Fibroblast of skin of abdomen (primary cell): ENCODE data around the gene RETSAT.
"Not testable (repeated sequence)": the region's sequence is repeated elsewhere in the genome, so short reads cannot be mapped to it uniquely, and the experiment has no call there.

Experiments
- DNase-seq: peaks from one replicate; pipeline ENCODE4 v3.0.0-alpha.2; 2013

The RETSAT gene

GRCh38 chr2:85378257-85378656, 23.9 kb upstream of the RETSAT start:
- no peak for DNase-seq

- no peak for DNase-seq
Measured at GRCh38 chr2:85377083-85377482, 22.8 kb upstream of the RETSAT start.

- DNase-seq: peak; percentile 66
Measured at GRCh38 chr2:85376291-85377065, 22.1 kb upstream of the RETSAT start.

- no peak for DNase-seq
Measured at GRCh38 chr2:85371045-85371444, 16.7 kb upstream of the RETSAT start.

GRCh38 chr2:85369500-85369899, 15.2 kb upstream of the RETSAT start:
- DNase-seq: no peak

- no peak for DNase-seq
Measured at GRCh38 chr2:85368921-85369320, 14.6 kb upstream of the RETSAT start.

GRCh38 chr2:85367180-85367579, 12.9 kb upstream of the RETSAT start:
- DNase-seq: no peak

GRCh38 chr2:85362653-85363387, 8.5 kb upstream of the RETSAT start:
- not testable (repeated sequence) for DNase-seq

- no peak for DNase-seq
Measured at GRCh38 chr2:85357736-85358135, 3.4 kb upstream of the RETSAT start.

- DNase-seq: no peak
Measured at GRCh38 chr2:85356186-85356585, 1.9 kb upstream of the RETSAT start.

GRCh38 chr2:85355521-85355920, 1.2 kb upstream of the RETSAT start:
- DNase-seq: peak; percentile 6

GRCh38 chr2:85355073-85355410, 714 bp upstream of the RETSAT start:
- no peak for DNase-seq

GRCh38 chr2:85353876-85354285, 447 bp downstream of the RETSAT start:
- DNase-seq: peak; percentile 4

GRCh38 chr2:85347599-85347998, 6.7 kb downstream of the RETSAT start:
- DNase-seq: no peak

GRCh38 chr2:85344356-85344954, 9.9 kb downstream of the RETSAT start:
- DNase-seq: no peak

GRCh38 chr2:85343207-85343895, 11.0 kb downstream of the RETSAT start:
- not testable (repeated sequence) for DNase-seq

GRCh38 chr2:85342156-85342555, 12.2 kb downstream of the RETSAT start:
- no peak for DNase-seq

GRCh38 chr2:85341269-85342029, 12.9 kb downstream of the RETSAT start:
- no peak for DNase-seq

GRCh38 chr2:85340034-85340892, 14.1 kb downstream of the RETSAT start:
- no peak for DNase-seq

- no peak for DNase-seq
Measured at GRCh38 chr2:85334928-85335327, 19.4 kb downstream of the RETSAT start.

GRCh38 chr2:85333877-85334276, 20.5 kb downstream of the RETSAT start:
- DNase-seq: not testable (repeated sequence)
